GM12874 (cell line): ENCODE results near the gene CAV3.

ENCODE experiments used
- CTCF ChIP-seq: IDR thresholded peaks from 2 replicates; pipeline ENCODE4 v1.5.1; 2011; ENCODE audit warnings: low read depth, mild to moderate bottlenecking, control low read depth, low read length, moderate library complexity; ENCODE audit not compliant: insufficient read depth

Gene CAV3

DNA sequence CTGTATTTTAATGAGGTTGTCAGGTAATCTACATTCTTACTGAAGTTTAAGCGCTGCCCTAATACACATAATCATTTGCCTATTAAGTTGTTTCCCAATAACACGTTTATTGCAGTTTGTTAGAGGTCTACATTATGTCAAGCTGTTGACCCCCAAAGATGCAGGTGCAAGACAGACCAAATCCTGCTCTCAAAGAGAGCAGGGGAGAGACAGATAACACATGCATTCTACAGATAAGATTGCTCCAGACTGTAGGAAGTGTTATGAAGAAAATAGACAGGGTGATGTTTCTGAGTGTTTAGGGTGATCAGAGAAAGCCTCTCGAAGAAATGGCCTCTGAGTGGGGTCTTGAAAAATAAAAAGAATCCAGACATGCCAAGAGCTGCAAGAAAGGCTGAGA is 60.6 kb downstream of the CAV3 start:
- TF ChIP-seq CTCF: no peak
